SK-N-SH treated with all-trans-retinoic acid at 6 μM for 48 hours (cell line): Measurements from ENCODE around the gene RAPGEF5.

Experiments
- GLIS3 ChIP-seq: fragments of 250-450 bp; sonication (Bioruptor Pico); IDR thresholded peaks from 2 replicates; pipeline ENCODE4 v1.5.0; 2020; ENCODE audit warnings: mild to moderate bottlenecking, moderate library complexity
- ISL1 ChIP-seq: fragments of 250-450 bp; sonication (Bioruptor Pico); IDR thresholded peaks from 2 replicates; pipeline ENCODE4 v2.1.2; 2022; ENCODE audit warnings: mild to moderate bottlenecking, moderate library complexity
- PATZ1 ChIP-seq: fragments of 250-450 bp; sonication (Bioruptor Pico); IDR thresholded peaks from 2 replicates; pipeline ENCODE4 v1.8.0; 2020; ENCODE audit warnings: mild to moderate bottlenecking, moderate library complexity, borderline replicate concordance
- ZNF565 ChIP-seq: fragments of 450-650 bp; formaldehyde crosslinking; conservative IDR thresholded peaks from 2 replicates; pipeline ENCODE4 v1.5.0; 2020; ENCODE audit warnings: low read depth, mild to moderate bottlenecking, moderate library complexity

GRCh38 chr7:22377703-22378102 is 20.7 kb upstream of the RAPGEF5 start:
- TF ChIP-seq ISL1 (CRISPR knock-in tag) (no peak), ZNF565 (CRISPR knock-in tag) (no peak), PATZ1 (no peak), GLIS3 (CRISPR knock-in tag) (no peak)
